GM12891 (cell line): ENCODE data around the gene IYD.

Source experiments
- PAX5 ChIP-seq: IDR thresholded peaks from 2 replicates; pipeline ENCODE4 v1.6.1; 2011; ENCODE audit warnings: low read length, moderate library complexity, mild to moderate bottlenecking; ENCODE audit not compliant: insufficient read depth, severe bottlenecking
- POLR2A ChIP-seq: IDR thresholded peaks from 2 replicates; pipeline ENCODE4 v1.6.1; 2011; ENCODE audit warnings: low read depth, low read length, control low read depth
- POLR2AphosphoS5 ChIP-seq: IDR thresholded peaks from 2 replicates; pipeline ENCODE4 v1.6.1; 2011; ENCODE audit warnings: low read depth, low read length, control low read depth
- POU2F2 ChIP-seq: IDR thresholded peaks from 2 replicates; pipeline ENCODE4 v1.6.1; 2011; ENCODE audit warnings: low read depth, mild to moderate bottlenecking, control low read depth, low read length, moderate library complexity
- SPI1 ChIP-seq: IDR thresholded peaks from 2 replicates; pipeline ENCODE4 v1.6.1; 2011; ENCODE audit warnings: low read depth, low read length, control low read depth
- TAF1 ChIP-seq: IDR thresholded peaks from 2 replicates; pipeline ENCODE4 v1.6.1; 2011; ENCODE audit warnings: low read depth, low read length, control low read depth

DNA sequence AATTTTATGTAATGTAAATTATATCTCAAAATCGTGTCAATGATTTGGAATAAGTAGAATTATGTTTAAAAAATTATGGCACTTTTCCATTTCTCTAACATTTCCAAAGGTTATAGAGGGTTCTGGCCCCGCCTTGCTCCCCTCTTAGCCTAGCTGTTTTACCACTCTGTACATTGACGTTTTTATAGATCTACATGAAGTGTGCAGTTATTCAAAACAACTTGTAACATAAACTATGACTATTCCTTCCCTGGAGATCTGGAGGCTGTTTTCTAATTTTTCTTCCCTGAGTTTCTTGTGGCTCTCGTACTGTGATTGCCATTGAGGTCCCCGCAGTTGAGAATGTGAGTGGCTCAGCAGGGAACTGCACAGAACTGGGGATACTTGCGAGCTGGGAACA is 48.4 kb downstream of the IYD start:
- TF ChIP-seq POLR2A (no peak), POLR2AphosphoS5 (no peak), PAX5 (no peak), TAF1 (no peak), SPI1 (no peak), POU2F2 (no peak)
